ENCODE data around the gene KCNS1. TPM values are rescaled to one million over a fixed set of nuclear protein-coding genes. Genes with fewer than 3 reads are reported as not detected.
A peak's percentile ranks its signal among the peaks of the same experiment; 100 is the strongest.
"Not testable (repeated sequence)": the region's sequence is repeated elsewhere in the genome, so short reads cannot be mapped to it uniquely, and the experiment has no call there.

The KCNS1 gene, protein sequence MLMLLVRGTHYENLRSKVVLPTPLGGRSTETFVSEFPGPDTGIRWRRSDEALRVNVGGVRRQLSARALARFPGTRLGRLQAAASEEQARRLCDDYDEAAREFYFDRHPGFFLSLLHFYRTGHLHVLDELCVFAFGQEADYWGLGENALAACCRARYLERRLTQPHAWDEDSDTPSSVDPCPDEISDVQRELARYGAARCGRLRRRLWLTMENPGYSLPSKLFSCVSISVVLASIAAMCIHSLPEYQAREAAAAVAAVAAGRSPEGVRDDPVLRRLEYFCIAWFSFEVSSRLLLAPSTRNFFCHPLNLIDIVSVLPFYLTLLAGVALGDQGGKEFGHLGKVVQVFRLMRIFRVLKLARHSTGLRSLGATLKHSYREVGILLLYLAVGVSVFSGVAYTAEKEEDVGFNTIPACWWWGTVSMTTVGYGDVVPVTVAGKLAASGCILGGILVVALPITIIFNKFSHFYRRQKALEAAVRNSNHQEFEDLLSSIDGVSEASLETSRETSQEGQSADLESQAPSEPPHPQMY
- total RNA-seq: not detected
- polyA plus RNA-seq: not detected
- long read RNA-seq, donor 1: 0 reads
- long read RNA-seq, donor 2: 0 reads

- Histone ChIP-seq H3K27me3 (ENCODE audit: control insufficient read depth in 1 of 2, insufficient read depth in 2 of 2, low read length in 1 of 2) (peaks cover 0 to 3% of the 10 kb centered on the region in 2 donors), H3K27ac (ENCODE audit: low read depth in 1 of 2, low read length in 2 of 2) (no peak within 1 kb of the TSS), H3K4me3 (ENCODE audit: low read length in 2 of 2) (no peak within 1 kb of the TSS), H3K36me3 (ENCODE audit: control insufficient read depth in 1 of 2, insufficient read depth in 2 of 2, low read length in 1 of 2) (no peaks in the 10 kb centered on the region), H3K4me1 (ENCODE audit: control insufficient read depth in 1 of 2, insufficient read depth in 2 of 2, low read length in 2 of 2) (no peaks in the 10 kb centered on the region), H3K9me3 (ENCODE audit: control insufficient read depth, low read length) (no peaks in the 10 kb centered on the region)
- ATAC-seq (ENCODE audit: low FRiP score) (no peak), DNase-seq (no peak)
- 9 to 10% methylated on average over 32 to 38 of the region's 38 CpGs for WGBS, 2 donors
- intact Hi-C loops (cut with DNase I): no loop called here
Observed at GRCh38 chr20:45100563-45101245, at the start of gene KCNS1. TSS of gene KCNS1 (minus strand) at chr20:45101127. CDS start at chr20:45099236, 1,891 bp downstream.

- Histone ChIP-seq H3K4me1 (ENCODE audit: control insufficient read depth in 1 of 2, insufficient read depth in 2 of 2, low read length in 2 of 2) (no peaks in the 10 kb centered on the region), H3K27me3 (ENCODE audit: control insufficient read depth in 1 of 2, insufficient read depth in 2 of 2, low read length in 1 of 2) (peaks cover 0 to 4% of the 10 kb centered on the region in 2 donors), H3K27ac (ENCODE audit: low read depth in 1 of 2, low read length in 2 of 2) (no peak overlapping the region), H3K9me3 (ENCODE audit: control insufficient read depth, low read length) (no peaks in the 10 kb centered on the region), H3K36me3 (ENCODE audit: control insufficient read depth in 1 of 2, insufficient read depth in 2 of 2, low read length in 1 of 2) (no peaks in the 10 kb centered on the region), H3K4me3 (ENCODE audit: low read length in 2 of 2) (no peak overlapping the region)
- DNase-seq (no peak), ATAC-seq (ENCODE audit: low FRiP score) (no peak)
- WGBS, 2 donors: 81 to 85% methylated on average over 3 of the region's 3 CpGs
- intact Hi-C loops (cut with DNase I): no loop called here
Observed at GRCh38 chr20:45149062-45149461, 48.1 kb upstream of the KCNS1 start.

- Histone ChIP-seq H3K27ac (ENCODE audit: low read depth in 1 of 2, low read length in 2 of 2) (no peak overlapping the region), H3K36me3 (ENCODE audit: control insufficient read depth in 1 of 2, insufficient read depth in 2 of 2, low read length in 1 of 2) (no peaks in the 10 kb centered on the region), H3K9me3 (ENCODE audit: control insufficient read depth, low read length) (peaks cover 2% of the 10 kb centered on the region), H3K4me3 (ENCODE audit: low read length in 2 of 2) (no peak overlapping the region), H3K4me1 (ENCODE audit: control insufficient read depth in 1 of 2, insufficient read depth in 2 of 2, low read length in 2 of 2) (no peaks in the 10 kb centered on the region), H3K27me3 (ENCODE audit: control insufficient read depth in 1 of 2, insufficient read depth in 2 of 2, low read length in 1 of 2) (peaks cover 0 to 3% of the 10 kb centered on the region in 2 donors)
- WGBS, 2 donors: 66 to 67% methylated on average over 4 of the region's 4 CpGs
- ATAC-seq (ENCODE audit: low FRiP score) (no peak), DNase-seq (no peak)
- intact Hi-C loops (cut with DNase I): no loop called here
Observed at GRCh38 chr20:45140836-45141235, 39.9 kb upstream of the KCNS1 start.

DNA sequence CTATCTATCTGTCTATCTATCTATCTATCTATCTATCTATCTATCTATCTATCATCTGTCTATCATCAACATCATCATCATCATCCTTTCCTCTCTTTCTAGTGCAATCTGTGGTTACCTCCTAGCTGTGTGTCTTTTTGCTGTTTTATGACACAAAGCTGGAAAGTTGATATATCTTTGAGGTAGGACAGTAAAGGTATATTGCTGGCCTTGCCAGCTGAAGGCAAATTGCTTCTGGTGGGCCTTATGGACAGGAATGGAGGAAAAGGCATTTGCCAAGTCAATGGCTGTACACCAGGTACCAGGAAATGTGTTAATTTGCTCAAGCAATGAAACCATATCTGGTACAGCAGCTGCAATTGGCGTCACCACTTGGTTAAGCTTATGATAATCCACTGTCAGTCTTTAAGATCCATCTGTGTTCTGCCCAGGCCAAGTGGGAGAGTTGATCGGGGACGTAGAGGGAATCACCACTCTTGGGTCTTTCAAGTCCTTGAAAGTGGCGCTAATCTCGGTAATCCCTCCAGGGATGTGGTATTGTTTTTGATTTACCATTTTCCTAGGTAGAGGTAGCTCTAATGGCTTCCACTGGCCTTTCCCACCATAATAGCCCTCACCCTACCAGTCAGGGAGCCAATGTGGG lies 38.9 kb upstream of the KCNS1 start:
- DNase-seq; intact Hi-C loops (cut with DNase I); H3K4me3 ChIP-seq (ENCODE audit: low read length in 2 of 2); ATAC-seq (ENCODE audit: low FRiP score); H3K27ac ChIP-seq (ENCODE audit: low read depth in 1 of 2, low read length in 2 of 2); H3K27me3 ChIP-seq (ENCODE audit: control insufficient read depth in 1 of 2, insufficient read depth in 2 of 2, low read length in 1 of 2); H3K36me3 ChIP-seq (ENCODE audit: control insufficient read depth in 1 of 2, insufficient read depth in 2 of 2, low read length in 1 of 2); H3K9me3 ChIP-seq (ENCODE audit: control insufficient read depth, low read length); H3K4me1 ChIP-seq (ENCODE audit: control insufficient read depth in 1 of 2, insufficient read depth in 2 of 2, low read length in 2 of 2): not testable (repeated sequence)
- 91 to 93% methylated on average over 5 of the region's 5 CpGs for WGBS, 2 donors

- Histone ChIP-seq H3K36me3 (ENCODE audit: control insufficient read depth in 1 of 2, insufficient read depth in 2 of 2, low read length in 1 of 2) (no peaks in the 10 kb centered on the region), H3K4me1 (ENCODE audit: control insufficient read depth in 1 of 2, insufficient read depth in 2 of 2, low read length in 2 of 2) (no peaks in the 10 kb centered on the region), H3K27me3 (ENCODE audit: control insufficient read depth in 1 of 2, insufficient read depth in 2 of 2, low read length in 1 of 2) (peaks cover 0 to 3% of the 10 kb centered on the region in 2 donors), H3K9me3 (ENCODE audit: control insufficient read depth, low read length) (peaks cover 2% of the 10 kb centered on the region), H3K27ac (ENCODE audit: low read depth in 1 of 2, low read length in 2 of 2) (no peak overlapping the region), H3K4me3 (ENCODE audit: low read length in 2 of 2) (no peak overlapping the region)
- peak; percentile 58 to 81 for DNase-seq
- ATAC-seq (ENCODE audit: low FRiP score): no peak
- intact Hi-C loops (cut with DNase I): no loop called here
- WGBS, 2 donors: 38 to 40% methylated on average over 20 of the region's 20 CpGs
Observed at GRCh38 chr20:45138561-45139300, 37.8 kb upstream of the KCNS1 start.

DNA sequence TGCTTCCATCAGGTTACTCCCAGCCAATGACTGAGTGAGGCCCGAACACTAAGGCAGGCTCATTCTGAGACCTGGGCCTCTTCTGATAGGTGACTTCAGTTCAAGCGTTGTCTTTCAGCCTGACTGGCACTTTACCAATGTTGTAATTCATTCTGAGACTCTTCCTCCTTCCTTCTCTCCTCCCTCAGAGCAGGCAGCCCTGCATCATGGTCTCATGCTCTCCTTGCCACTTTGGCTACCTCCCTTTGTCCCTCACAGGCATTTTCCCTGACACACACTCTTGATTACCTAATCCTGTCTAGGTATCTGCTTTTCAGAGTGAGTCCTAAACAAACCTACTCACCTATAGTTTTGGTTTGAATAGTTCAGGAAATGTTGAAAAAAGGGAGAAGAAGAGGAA lies 36.0 kb upstream of the KCNS1 start:
- intact Hi-C loops (cut with DNase I): no loop called here
- WGBS, 2 donors: 57 to 61% methylated on average over 2 of the region's 2 CpGs
- no peak overlapping the region for H3K4me3 ChIP-seq (ENCODE audit: low read length in 2 of 2)

GRCh38 chr20:45128099-45128498 lies 27.2 kb upstream of the KCNS1 start:
- Histone ChIP-seq H3K27ac (ENCODE audit: low read depth in 1 of 2, low read length in 2 of 2) (no peak overlapping the region), H3K4me3 (ENCODE audit: low read length in 2 of 2) (no peak overlapping the region), H3K36me3 (ENCODE audit: control insufficient read depth in 1 of 2, insufficient read depth in 2 of 2, low read length in 1 of 2) (no peaks in the 10 kb centered on the region), H3K27me3 (ENCODE audit: control insufficient read depth in 1 of 2, insufficient read depth in 2 of 2, low read length in 1 of 2) (no peaks in the 10 kb centered on the region), H3K9me3 (ENCODE audit: control insufficient read depth, low read length) (peaks cover 2% of the 10 kb centered on the region), H3K4me1 (ENCODE audit: control insufficient read depth in 1 of 2, insufficient read depth in 2 of 2, low read length in 2 of 2) (no peaks in the 10 kb centered on the region)
- ATAC-seq (ENCODE audit: low FRiP score) (no peak), DNase-seq (no peak)
- intact Hi-C loops (cut with DNase I): no loop called here
- WGBS, 2 donors: 71 to 73% methylated on average over 2 of the region's 2 CpGs

More for the DNA sequence above, 36.0 kb upstream of the KCNS1 start:
- Histone ChIP-seq H3K27me3 (ENCODE audit: control insufficient read depth in 1 of 2, insufficient read depth in 2 of 2, low read length in 1 of 2) (peaks cover 0 to 3% of the 10 kb centered on the region in 2 donors), H3K36me3 (ENCODE audit: control insufficient read depth in 1 of 2, insufficient read depth in 2 of 2, low read length in 1 of 2) (no peaks in the 10 kb centered on the region), H3K4me1 (ENCODE audit: control insufficient read depth in 1 of 2, insufficient read depth in 2 of 2, low read length in 2 of 2) (no peaks in the 10 kb centered on the region), H3K27ac (ENCODE audit: low read depth in 1 of 2, low read length in 2 of 2) (no peak overlapping the region), H3K9me3 (ENCODE audit: control insufficient read depth, low read length) (peaks cover 2% of the 10 kb centered on the region)
- no peak for ATAC-seq (ENCODE audit: low FRiP score)
- DNase-seq: no peak

- H3K27ac ChIP-seq (ENCODE audit: low read depth in 1 of 2, low read length in 2 of 2): no peak within 1 kb of the TSS
- H3K27me3 ChIP-seq (ENCODE audit: control insufficient read depth in 1 of 2, insufficient read depth in 2 of 2, low read length in 1 of 2): no peaks in the 10 kb centered on the region
- H3K9me3 ChIP-seq (ENCODE audit: control insufficient read depth, low read length): peaks cover 4% of the 10 kb centered on the region
- DNase-seq (no peak), ATAC-seq (ENCODE audit: low FRiP score) (no peak)
- intact Hi-C loops (cut with DNase I): no loop called here
- no peaks in the 10 kb centered on the region for H3K36me3 ChIP-seq (ENCODE audit: control insufficient read depth in 1 of 2, insufficient read depth in 2 of 2, low read length in 1 of 2)
- H3K4me3 ChIP-seq (ENCODE audit: low read length in 2 of 2): no peak within 1 kb of the TSS
- 81 to 87% methylated on average over 6 of the region's 6 CpGs for WGBS, 2 donors
- no peaks in the 10 kb centered on the region for H3K4me1 ChIP-seq (ENCODE audit: control insufficient read depth in 1 of 2, insufficient read depth in 2 of 2, low read length in 2 of 2)
Observed at GRCh38 chr20:45124365-45124764, 23.4 kb upstream of the KCNS1 start, which contains the start of gene WFDC12. TSS of gene WFDC12 (minus strand) at chr20:45124465. CDS start at chr20:45124447, 18 bp downstream.

All from aorta (tissue), 5 donors.